H1 (cell line): Measurements from ENCODE around the gene TEX29. TPM values are rescaled to one million over a fixed set of nuclear protein-coding genes. Genes with fewer than 3 reads are reported as not detected.

Source experiments
- CTCF ChIA-PET: fragments of 300-600 bp; sonication (Branson Sonifier 250); formaldehyde crosslinking; loops from one replicate; lab custom pipeline; 2021; ENCODE audit not compliant: partially characterized antibody; lab: Charles Lee
- POLR2A ChIA-PET: fragments of 300-600 bp; sonication (Branson Sonifier 250); formaldehyde crosslinking; loops from one replicate; lab custom pipeline; 2021; ENCODE audit warnings: inconsistent platforms; ENCODE audit not compliant: partially characterized antibody; lab: Charles Lee
- DNase-seq, 2 experiments: peaks; one replicate each; pipeline versions ENCODE4 v3.0.0 to v3.0.0-alpha.2; 2010 to 2022; ENCODE audit warnings: low spot score in 2 of 2, low read depth in 1 of 2, mixed read lengths in 1 of 2
- FAIRE-seq: peaks from 2 replicates; lab custom pipeline; 2011; peaks lifted over from hg19 to GRCh38; lab: Jason Lieb, UNC
- H2AFZ ChIP-seq: 2 replicates; pipeline ENCODE4 v1.8.1; 2012; ENCODE audit warnings: low read length, inconsistent platforms
- H2AK5ac ChIP-seq: 2 replicates; pipeline ENCODE4 v1.6.1; 2013; ENCODE audit warnings: low read depth, low read length
- H2BK120ac ChIP-seq: replicated peaks from 2 replicates; pipeline ENCODE3; 2013; ENCODE audit warnings: low read depth, low read length, inconsistent platforms
- H2BK12ac ChIP-seq: 2 replicates; pipeline ENCODE4 v1.6.1; 2013; ENCODE audit warnings: low read depth, low read length
- H2BK15ac ChIP-seq: 2 replicates; pipeline ENCODE4 v1.6.1; 2013; ENCODE audit warnings: low read length
- H2BK20ac ChIP-seq: 2 replicates; pipeline ENCODE4 v1.6.1; 2013; ENCODE audit warnings: low read length
- H2BK5ac ChIP-seq: 2 replicates; pipeline ENCODE4 v1.6.1; 2013; ENCODE audit warnings: low read depth, low read length
- H3K14ac ChIP-seq: 2 replicates; pipeline ENCODE4 v1.6.1; 2013; ENCODE audit warnings: inconsistent platforms; ENCODE audit not compliant: insufficient read length
- H3K18ac ChIP-seq: 2 replicates; pipeline ENCODE4 v1.6.1; 2013; ENCODE audit warnings: low read length; ENCODE audit errors: extremely low read depth
- H3K23ac ChIP-seq: 2 replicates; pipeline ENCODE4 v1.6.1; 2013; ENCODE audit warnings: inconsistent platforms; ENCODE audit not compliant: insufficient read length
- H3K23me2 ChIP-seq: 2 replicates; pipeline ENCODE4 v1.6.1; 2013; ENCODE audit warnings: low read depth, low read length
- H3K27ac ChIP-seq: 2 replicates; pipeline ENCODE4 v1.6.1; 2011; ENCODE audit warnings: low read depth, low read length, inconsistent platforms
- H3K27me3 ChIP-seq, 4 experiments: replicated peaks in 1 of 4; 1 replicate in 1 of 4; 2 replicates in 3 of 4; pipeline versions ENCODE4 v1.6.1 to v1.8.1; 2011 to 2013; ENCODE audit warnings: low read length in 3 of 4, mild to moderate bottlenecking in 3 of 4, inconsistent platforms in 2 of 4, mixed read lengths in 2 of 4, moderate library complexity in 1 of 4; ENCODE audit not compliant: control insufficient read depth in 3 of 4, insufficient read depth in 3 of 4; ENCODE audit errors: extremely low read depth in 1 of 4
- H3K36me3 ChIP-seq, 4 experiments: 2 replicates each; pipeline versions ENCODE4 v1.6.1 to v1.8.1; 2011 to 2013; ENCODE audit warnings: mild to moderate bottlenecking in 4 of 4, low read length in 3 of 4, moderate library complexity in 2 of 4, control low read depth in 1 of 4, inconsistent platforms in 1 of 4; ENCODE audit not compliant: insufficient read depth in 4 of 4, control insufficient read depth in 2 of 4
- H3K4ac ChIP-seq: replicated peaks from 2 replicates; pipeline ENCODE3; 2013; ENCODE audit warnings: low read length, low read depth, mixed read lengths, inconsistent platforms; ENCODE audit not compliant: insufficient read length
- H3K4me1 ChIP-seq, 4 experiments: replicated peaks in 1 of 4; 1 replicate in 1 of 4; 2 replicates in 3 of 4; pipeline versions ENCODE4 v1.6.1 to v1.8.1; 2011 to 2013; ENCODE audit warnings: low read length in 3 of 4, inconsistent platforms in 2 of 4, mixed read lengths in 1 of 4; ENCODE audit not compliant: insufficient read depth in 4 of 4, control insufficient read depth in 3 of 4
- H3K4me2 ChIP-seq, 2 experiments: 2 replicates each; pipeline versions ENCODE4 v1.6.1 to v1.8.1; 2011 to 2013; ENCODE audit warnings: low read depth in 2 of 2, low read length in 2 of 2, control low read depth in 1 of 2, inconsistent platforms in 1 of 2, mild to moderate bottlenecking in 1 of 2; ENCODE audit not compliant: insufficient read depth in 1 of 2
- H3K4me3 ChIP-seq, 4 experiments: fragments of 200-600, 300-600 bp in 1 of 4; sonication (generic), shearing (Covaris generic), sonication (Bioruptor Twin) in 1 of 4; 2 replicates each; pipeline versions ENCODE4 v1.5.1 to v1.8.1; 2011 to 2016; ENCODE audit warnings: low read length in 4 of 4, low read depth in 3 of 4, control low read depth in 2 of 4, inconsistent platforms in 2 of 4, mild to moderate bottlenecking in 2 of 4, mixed read lengths in 1 of 4, moderate library complexity in 1 of 4; ENCODE audit not compliant: insufficient read depth in 2 of 4; ENCODE audit errors: extremely low read depth in 1 of 4
- H3K56ac ChIP-seq: replicated peaks from 2 replicates; pipeline ENCODE3; 2013; ENCODE audit warnings: low read depth, mild to moderate bottlenecking, mixed read lengths, low read length, inconsistent platforms; ENCODE audit not compliant: insufficient read length
- H3K79me1 ChIP-seq: 2 replicates; pipeline ENCODE4 v1.6.1; 2013; ENCODE audit warnings: low read depth, low read length, control low read depth
- H3K79me2 ChIP-seq, 2 experiments: 2 replicates each; pipeline versions ENCODE4 v1.6.1 to v1.8.1; 2012 to 2013; ENCODE audit warnings: low read length in 2 of 2, mild to moderate bottlenecking in 2 of 2, inconsistent platforms in 1 of 2; ENCODE audit not compliant: insufficient read depth in 2 of 2, control insufficient read depth in 1 of 2
- H3K9ac ChIP-seq, 4 experiments: replicated peaks in 1 of 4; 1 replicate in 1 of 4; 2 replicates in 3 of 4; pipeline versions ENCODE4 v1.6.1 to v1.8.1; 2011 to 2013; ENCODE audit warnings: low read depth in 3 of 4, low read length in 3 of 4, control low read depth in 2 of 4, mild to moderate bottlenecking in 2 of 4, moderate library complexity in 2 of 4, inconsistent platforms in 1 of 4; ENCODE audit errors: extremely low read depth in 1 of 4
- H3K9me3 ChIP-seq, 2 experiments: 2 replicates each; pipeline versions ENCODE4 v1.6.1 to v1.8.1; 2012 to 2013; ENCODE audit warnings: mild to moderate bottlenecking in 2 of 2, moderate library complexity in 2 of 2, control low read depth in 1 of 2, inconsistent platforms in 1 of 2, low read depth in 1 of 2, low read length in 1 of 2, mixed read lengths in 1 of 2; ENCODE audit not compliant: insufficient read depth in 2 of 2
- H4K20me1 ChIP-seq, 2 experiments: replicated peaks in 1 of 2; 2 replicates each; pipeline versions ENCODE3 to v1.8.1; 2011 to 2013; ENCODE audit warnings: inconsistent platforms in 2 of 2, low read length in 2 of 2, mild to moderate bottlenecking in 1 of 2; ENCODE audit not compliant: insufficient read depth in 2 of 2, control insufficient read depth in 1 of 2
- H4K5ac ChIP-seq: 2 replicates; pipeline ENCODE4 v1.6.1; 2013; ENCODE audit warnings: low read length, low read depth, mixed read lengths, inconsistent platforms; ENCODE audit not compliant: insufficient read length
- H4K8ac ChIP-seq: 2 replicates; pipeline ENCODE4 v1.8.0; 2013; ENCODE audit warnings: mild to moderate bottlenecking, moderate library complexity, low read length, inconsistent platforms; ENCODE audit not compliant: insufficient read depth; ENCODE audit errors: extremely low read depth
- H4K91ac ChIP-seq: replicated peaks from 2 replicates; pipeline ENCODE3; 2013; ENCODE audit warnings: low read length, mixed read lengths, inconsistent platforms; ENCODE audit not compliant: insufficient read length
- ATF2 ChIP-seq: IDR thresholded peaks from 2 replicates; pipeline ENCODE4 v1.6.1; 2012; ENCODE audit warnings: low read length, inconsistent platforms
- CREB1 ChIP-seq: IDR thresholded peaks from 2 replicates; pipeline ENCODE4 v1.6.1; 2012; ENCODE audit warnings: inconsistent platforms
- EGR1 ChIP-seq: IDR thresholded peaks from 2 replicates; pipeline ENCODE4 v1.6.1; 2011; ENCODE audit warnings: low read depth, low read length, borderline replicate concordance
- MAX ChIP-seq: IDR thresholded peaks from 2 replicates; pipeline ENCODE4 v1.6.1; 2012; ENCODE audit warnings: inconsistent platforms
- POLR2A ChIP-seq, 2 experiments: IDR thresholded peaks; 1 replicate in 1 of 2; 2 replicates in 1 of 2; pipeline ENCODE4 v1.6.1; 2011; ENCODE audit warnings: low read depth in 2 of 2, low read length in 2 of 2, mild to moderate bottlenecking in 2 of 2; ENCODE audit errors: control extremely low read depth in 1 of 2
- POLR2AphosphoS5 ChIP-seq: IDR thresholded peaks from 2 replicates; pipeline ENCODE4 v1.6.1; 2011; ENCODE audit warnings: low read depth, low read length
- POU5F1 ChIP-seq: IDR thresholded peaks from 2 replicates; pipeline ENCODE4 v1.6.1; 2011; ENCODE audit warnings: low read depth, mild to moderate bottlenecking, low read length, moderate library complexity
- RFX5 ChIP-seq: IDR thresholded peaks from 2 replicates; pipeline ENCODE4 v1.6.1; 2011; ENCODE audit warnings: low read depth, low read length, improper control_type of control experiment, borderline replicate concordance
- RNF2 ChIP-seq: fragments of 200-900, 300-1000 bp; sonication (generic); IDR thresholded peaks from 2 replicates; pipeline ENCODE4 v1.7.1; 2016; ENCODE audit warnings: borderline replicate concordance, low read depth, mild to moderate bottlenecking, antibody characterized with exemption, low read length; ENCODE audit not compliant: poor library complexity, severe bottlenecking; ENCODE audit errors: missing control alignments
- SAP30 ChIP-seq: fragments of 300-600 bp; sonication (generic); IDR thresholded peaks from 2 replicates; pipeline ENCODE4 v1.7.1; 2012; ENCODE audit warnings: low read length, moderate library complexity, mild to moderate bottlenecking, inconsistent platforms; ENCODE audit not compliant: insufficient read depth, insufficient replicate concordance
- TAF1 ChIP-seq: IDR thresholded peaks from 2 replicates; pipeline ENCODE4 v1.6.1; 2011; ENCODE audit warnings: mild to moderate bottlenecking, low read depth, low read length
- TBP ChIP-seq: IDR thresholded peaks from 2 replicates; pipeline ENCODE4 v1.6.1; 2011; ENCODE audit warnings: low read depth, low read length, improper control_type of control experiment
- WGBS, 2 experiments: shearing (Covaris generic) in 1 of 2; methylation state at CpG; one replicate each; pipeline versions ENCODE4 v1.1.6 to v1.1.7; 2013 to 2015; ENCODE audit warnings: low lambda C conversion rate in 2 of 2, mixed read lengths in 2 of 2, inconsistent platforms in 1 of 2, low coverage in 1 of 2, missing lambda C conversion rate in 1 of 2; ENCODE audit not compliant: insufficient replicate concordance in 2 of 2, insufficient coverage in 1 of 2, insufficient read length in 1 of 2; ENCODE audit errors: extremely low coverage in 1 of 2, missing lambda C conversion rate in 1 of 2; 5-methylcytosine and 5-hydroxymethylcytosine counted together
- polyA plus RNA-seq, 7 experiments: library from polyadenylated mRNA; depleted of rRNA in 3 of 7; stranded (reverse) in 5 of 7; unstranded in 2 of 7; fragments of >200 nt in 5 of 7; fragments of 200-250 nt in 2 of 7; gene quantifications; 1 replicate in 5 of 7; 2 replicates in 1 of 7; 4 replicates in 1 of 7; pipeline versions ENCODE4 v1.2.1 to v1.2.3, GENCODE V29; 2011 to 2013; ENCODE audit warnings: missing spikeins in 2 of 7, mixed read lengths in 2 of 7
- total RNA-seq: library from RNA; stranded (reverse); fragmentation: NEBNext Ultra II Directional; extraction: Animal tissue kit (Norgen Biotek cat#: 25700); gene quantifications from 2 replicates; pipeline ENCODE4 v1.2.1, GENCODE V29; 2021

Gene TEX29
- total and polyA plus RNA-seq, 2 of the 8 experiments (the other 6 are each of a cell fraction or from before 2014, with no cell fraction given) = 0.08 TPM; not detected in 1

- H3K4me2 ChIP-seq = no peak overlapping the region
- DNase-seq (no peak), FAIRE-seq (no peak)
- H3K79me2 ChIP-seq = no peaks in the 10 kb centered on the region
- H3K27me3 ChIP-seq = peaks cover 0 to 1% (median 0%) of the 10 kb centered on the region in 4 experiments; a peak in 1 of 7 replicates
- 88% methylated on average over 5 of the region's 5 CpGs; no CpG with 5 or more reads in 1 of the 2 experiments for WGBS, 2 experiments
- ChIA-PET CTCF (interaction anchor here (0.8 kb wide), 1 partner anchor 237 kb away, joined by 3 read pairs; no protein-coding TSS in a partner anchor), POLR2A (no interaction called here)
- H4K5ac ChIP-seq = no peak overlapping the region
- H3K14ac ChIP-seq = no peak overlapping the region
- H3K23me2 ChIP-seq = 0 out of 2 replicates have a peak, but pooled peaks cover 1% of the 10 kb centered on the region
- H2BK20ac ChIP-seq = no peak overlapping the region
- H2BK15ac ChIP-seq = no peak overlapping the region
- no peak overlapping the region for H2BK5ac ChIP-seq
- H3K56ac ChIP-seq = no peak overlapping the region
- no peak overlapping the region for H2AK5ac ChIP-seq
- H3K27ac ChIP-seq = no peak overlapping the region
- no peaks in the 10 kb centered on the region for H3K4me1 ChIP-seq
- H3K4me3 ChIP-seq = no peak overlapping the region
- H4K8ac ChIP-seq = no peak overlapping the region
- H3K9me3 ChIP-seq = no peaks in the 10 kb centered on the region
- no peak overlapping the region for H3K4ac ChIP-seq
- no peak overlapping the region for H3K9ac ChIP-seq
- no peak overlapping the region for H2BK12ac ChIP-seq
- no peak overlapping the region for H4K91ac ChIP-seq
- H3K36me3 ChIP-seq = peaks cover 24 to 67% (median 55%) of the 10 kb centered on the region in 4 experiments
- H3K79me1 ChIP-seq = peaks cover 5% of the 10 kb centered on the region; the same call in 1 of the 2 replicates
- peaks cover 2 to 6% of the 10 kb centered on the region in 2 experiments for H4K20me1 ChIP-seq
- no peak overlapping the region for H2AFZ ChIP-seq
- no peak overlapping the region for H3K18ac ChIP-seq
- no peak overlapping the region for H3K23ac ChIP-seq
- H2BK120ac ChIP-seq = no peak overlapping the region
- no peak for TF ChIP-seq POLR2A (IDR thresholded peaks at IDR 0.05; ENCODE audit: control extremely low read depth in 1 of 2, low read depth in 2 of 2, low read length in 2 of 2)
- no peak for TF ChIP-seq MAX
- TF ChIP-seq RFX5 = no peak
- TF ChIP-seq EGR1 = no peak
- TF ChIP-seq ATF2 = no peak
- TF ChIP-seq TBP = no peak
- TF ChIP-seq TAF1 = no peak
- no peak for TF ChIP-seq POLR2AphosphoS5
- no peak for TF ChIP-seq RNF2
- no peak for TF ChIP-seq POU5F1
- no peak for TF ChIP-seq CREB1
- TF ChIP-seq SAP30 = no peak
Measured at GRCh38 chr13:111282425-111282824, 38.0 kb upstream of the TEX29 start.
